K562 (cell line): Measurements from ENCODE around the gene CCN6. TPM values are rescaled to one million over a fixed set of nuclear protein-coding genes. Genes with fewer than 3 reads are reported as not detected.

Experiments
- ATAC-seq: fragments of 200-7000 bp; cut with Tn5 transposase; 3 replicates; pipeline ENCODE4 v1.9.1; 2020; ENCODE audit warnings: moderate library complexity
- BruUV-seq: library from RNA; stranded (reverse); fragments of 400-500 nt; replicated peaks from 2 replicates; lab custom pipeline; 2021; lab: Mats Ljungman, UMichigan
- CTCF ChIA-PET: fragments of 300-600 bp; formaldehyde crosslinking; extraction: SDS; loops from one replicate; lab custom pipeline; 2021; ENCODE audit warnings: low intra/inter-chr PET ratio; lab: Yijun Ruan, JAX
- POLR2A ChIA-PET: fragments of 300-600, 350-650 bp; sonication (Branson Sonifier 250); formaldehyde crosslinking; extraction: SDS; loops from one replicate; lab custom pipeline; 2021; ENCODE audit warnings: antibody characterized with exemption, inconsistent platforms; lab: Yijun Ruan, JAX
- DNase-seq, 4 experiments: peaks; one replicate each; pipeline versions ENCODE4 v3.0.0 to v3.0.0-alpha.2; 2011 to 2018; ENCODE audit warnings: low spot score in 3 of 4, mixed read lengths in 3 of 4; ENCODE audit errors: extremely low read depth in 1 of 4
- FAIRE-seq: peaks from 2 replicates; lab custom pipeline; 2011; peaks lifted over from hg19 to GRCh38; lab: Jason Lieb, UNC
- H2AFZ ChIP-seq: 2 replicates; pipeline ENCODE4 v1.6.0; 2011; ENCODE audit warnings: low read depth, low read length, control low read depth, inconsistent platforms
- H3K27ac ChIP-seq: fragments of 200-600 bp; 3 replicates; pipeline ENCODE4 v1.8.0; 2011; ENCODE audit warnings: low read depth, mild to moderate bottlenecking, control low read depth, inconsistent platforms, low read length, moderate library complexity, mixed read lengths; ENCODE audit errors: extremely low read depth
- H3K27me3 ChIP-seq, 2 experiments: fragments of 300-600 bp in 1 of 2; 2 replicates in 1 of 2; 3 replicates in 1 of 2; pipeline versions ENCODE4 v1.6.0 to v1.8.0; 2011; ENCODE audit warnings: inconsistent platforms in 2 of 2, low read length in 2 of 2, mild to moderate bottlenecking in 1 of 2, mixed read lengths in 1 of 2, moderate library complexity in 1 of 2; ENCODE audit not compliant: control insufficient read depth in 2 of 2, insufficient read depth in 2 of 2
- H3K36me3 ChIP-seq: fragments of 300-600 bp; 3 replicates; pipeline ENCODE4 v1.8.0; 2011; ENCODE audit warnings: mild to moderate bottlenecking, low read length, inconsistent platforms; ENCODE audit not compliant: control insufficient read depth, insufficient read depth
- H3K4me1 ChIP-seq, 2 experiments: fragments of 200-600 bp in 1 of 2; replicated peaks in 1 of 2; 2 replicates in 1 of 2; 3 replicates in 1 of 2; pipeline versions ENCODE4 v1.5.1 to v1.8.0; 2011; ENCODE audit warnings: inconsistent platforms in 2 of 2, low read length in 2 of 2, mild to moderate bottlenecking in 1 of 2, mixed read lengths in 1 of 2, moderate library complexity in 1 of 2; ENCODE audit not compliant: control insufficient read depth in 2 of 2, insufficient read depth in 2 of 2
- H3K4me2 ChIP-seq: 2 replicates; pipeline ENCODE4 v1.6.1; 2011; ENCODE audit warnings: low read length, control low read depth, inconsistent platforms, mixed read lengths; ENCODE audit not compliant: insufficient read depth
- H3K4me3 ChIP-seq: fragments of 200-600 bp; sonication (generic), shearing (Covaris generic); 2 replicates; pipeline ENCODE4 v1.5.1; 2016; ENCODE audit warnings: control low read depth, inconsistent platforms
- H3K79me2 ChIP-seq: fragments of 200-600 bp; 3 replicates; pipeline ENCODE4 v1.8.0; 2011; ENCODE audit warnings: low read length, inconsistent platforms; ENCODE audit not compliant: control insufficient read depth, insufficient read depth
- H3K9ac ChIP-seq, 2 experiments: 2 replicates each; pipeline versions ENCODE4 v1.6.0 to v1.6.1; 2011; ENCODE audit warnings: low read depth in 2 of 2, low read length in 2 of 2, control low read depth in 1 of 2, inconsistent platforms in 1 of 2, mild to moderate bottlenecking in 1 of 2, mixed read lengths in 1 of 2; ENCODE audit not compliant: insufficient read depth in 1 of 2
- H3K9me1 ChIP-seq: one replicate; pipeline ENCODE4 v1.6.0; 2011; ENCODE audit warnings: inconsistent platforms, mild to moderate bottlenecking, low read length, moderate library complexity; ENCODE audit not compliant: control insufficient read depth, insufficient read depth
- H3K9me3 ChIP-seq: replicated peaks from 2 replicates; pipeline ENCODE4 v1.5.1; 2011; ENCODE audit warnings: low read depth, low read length, inconsistent platforms; ENCODE audit not compliant: control insufficient read depth, insufficient read depth
- H4K20me1 ChIP-seq: replicated peaks from 2 replicates; pipeline ENCODE4 v1.6.1; 2011; ENCODE audit warnings: low read length, inconsistent platforms, mixed read lengths; ENCODE audit not compliant: control insufficient read depth, insufficient read depth
- BDP1 ChIP-seq: IDR thresholded peaks from 3 replicates; pipeline ENCODE4 v1.6.1; 2011; ENCODE audit not compliant: insufficient read length, insufficient read depth
- DMBX1 ChIP-seq: fragments of 250-450 bp; sonication (Bioruptor Pico); IDR thresholded peaks from 2 replicates; pipeline ENCODE4 v1.8.0; 2022; ENCODE audit warnings: inconsistent platforms, mild to moderate bottlenecking, moderate library complexity, borderline replicate concordance
- FOXA1 ChIP-seq: fragments of 450-650 bp; IDR thresholded peaks from 2 replicates; pipeline ENCODE4 v1.6.1; 2016; ENCODE audit warnings: mild to moderate bottlenecking, borderline replicate concordance
- HNRNPL ChIP-seq: fragments of 200-400 bp; formaldehyde crosslinking; IDR thresholded peaks from 2 replicates; pipeline ENCODE4 v1.6.1; 2017; ENCODE audit warnings: low read depth, mild to moderate bottlenecking, low read length
- MBD2 ChIP-seq: sonication (generic); IDR thresholded peaks from 2 replicates; pipeline ENCODE4 v1.6.1; 2016; ENCODE audit warnings: low read depth, borderline replicate concordance
- NFE2L1 ChIP-seq: fragments of 450-650 bp; IDR thresholded peaks from 2 replicates; pipeline ENCODE4 v1.6.1; 2016; ENCODE audit warnings: missing genetic modification characterization, low read depth, mild to moderate bottlenecking, missing compliant biosample characterization, moderate library complexity, borderline replicate concordance
- SRSF3 ChIP-seq: fragments of 200-400 bp; formaldehyde crosslinking; IDR thresholded peaks from 2 replicates; pipeline ENCODE4 v1.6.1; 2016; ENCODE audit warnings: mild to moderate bottlenecking, low read length, moderate library complexity; ENCODE audit not compliant: insufficient read depth
- TEAD1 ChIP-seq, 2 experiments: fragments of 450-650 bp in 1 of 2; sonication (generic) in 1 of 2; formaldehyde crosslinking; IDR thresholded peaks; 2 replicates each; pipeline versions ENCODE4 v1.4.0 to v1.8.0; 2020 to 2022; ENCODE audit warnings: mild to moderate bottlenecking in 2 of 2, missing genetic modification reagents in 1 of 2
- YBX1 ChIP-seq: fragments of 450-650 bp; IDR thresholded peaks from 2 replicates; pipeline ENCODE4 v1.7.1; 2016; ENCODE audit warnings: mild to moderate bottlenecking
- ZBTB8A ChIP-seq: fragments of 450-650 bp; IDR thresholded peaks from 2 replicates; pipeline ENCODE4 v1.6.1; 2018; ENCODE audit warnings: mild to moderate bottlenecking, moderate library complexity; ENCODE audit not compliant: partially characterized antibody
- ZNF766 ChIP-seq: fragments of 200-800 bp; sonication (Bioruptor generic); conservative IDR thresholded peaks from 2 replicates; pipeline ENCODE4 v1.6.1; 2016; ENCODE audit warnings: missing genetic modification characterization, missing compliant biosample characterization
- WGBS: fragments of 100-300 bp; shearing (Covaris generic); methylation state at CpG from one replicate; pipeline ENCODE4 v1.1.6; 2016; ENCODE audit warnings: low coverage, mixed read lengths; ENCODE audit not compliant: insufficient coverage; ENCODE audit errors: missing lambda C conversion rate; 5-methylcytosine and 5-hydroxymethylcytosine counted together
- in situ Hi-C: fragments of 300-500 bp; cut with MboI; formaldehyde crosslinking; loops from 4 replicates; pipeline ENCODE4 v1.15.0; 2018; ENCODE audit warnings: inconsistent platforms, mixed read lengths
- intact Hi-C: fragments of 100-400 bp; cut with micrococcal nuclease; formaldehyde crosslinking; loops from 2 replicates; pipeline ENCODE4 v1.14.2; 2022
- polyA plus RNA-seq, 8 experiments: library from polyadenylated mRNA; depleted of rRNA in 4 of 8; stranded (reverse) in 5 of 8; unstranded in 3 of 8; fragments of >200 nt; fragmentation: Nextera tagmentation in 2 of 8; fragmentation: Illumina TruSeq in 1 of 8; extraction: Ambion mirVana in 2 of 8; extraction: Trizol in 1 of 8; gene quantifications; 2 replicates each; pipeline versions ENCODE4 v1.2.1 to v1.2.3, GENCODE V29; 2011 to 2014; ENCODE audit warnings: inconsistent platforms in 1 of 8, missing spikeins in 1 of 8
- total RNA-seq, 7 experiments: library from RNA; depleted of rRNA in 6 of 7; stranded (reverse); fragments of >200 nt in 6 of 7; fragmentation: Illumina TruSeq in 2 of 7; extraction: Trizol in 2 of 7; gene quantifications; 2 replicates each; pipeline versions ENCODE4 v1.2.1 to v1.2.3, GENCODE V29; 2011 to 2021; ENCODE audit warnings: low replicate concordance in 1 of 7
- TF ChIP-seq, protein P1 (sequence below): sonication (generic); formaldehyde crosslinking; IDR thresholded peaks from 2 replicates; pipeline ENCODE4 v1.8.0; 2022; ENCODE audit warnings: mild to moderate bottlenecking, missing genetic modification reagents

CCN6 gene
- total and polyA plus RNA-seq, 9 of the 15 experiments (the other 6 are each of a cell fraction or from before 2014, with no cell fraction given), result 0.04 to 0.62 (median 0.21) TPM; not detected in 2

DNA sequence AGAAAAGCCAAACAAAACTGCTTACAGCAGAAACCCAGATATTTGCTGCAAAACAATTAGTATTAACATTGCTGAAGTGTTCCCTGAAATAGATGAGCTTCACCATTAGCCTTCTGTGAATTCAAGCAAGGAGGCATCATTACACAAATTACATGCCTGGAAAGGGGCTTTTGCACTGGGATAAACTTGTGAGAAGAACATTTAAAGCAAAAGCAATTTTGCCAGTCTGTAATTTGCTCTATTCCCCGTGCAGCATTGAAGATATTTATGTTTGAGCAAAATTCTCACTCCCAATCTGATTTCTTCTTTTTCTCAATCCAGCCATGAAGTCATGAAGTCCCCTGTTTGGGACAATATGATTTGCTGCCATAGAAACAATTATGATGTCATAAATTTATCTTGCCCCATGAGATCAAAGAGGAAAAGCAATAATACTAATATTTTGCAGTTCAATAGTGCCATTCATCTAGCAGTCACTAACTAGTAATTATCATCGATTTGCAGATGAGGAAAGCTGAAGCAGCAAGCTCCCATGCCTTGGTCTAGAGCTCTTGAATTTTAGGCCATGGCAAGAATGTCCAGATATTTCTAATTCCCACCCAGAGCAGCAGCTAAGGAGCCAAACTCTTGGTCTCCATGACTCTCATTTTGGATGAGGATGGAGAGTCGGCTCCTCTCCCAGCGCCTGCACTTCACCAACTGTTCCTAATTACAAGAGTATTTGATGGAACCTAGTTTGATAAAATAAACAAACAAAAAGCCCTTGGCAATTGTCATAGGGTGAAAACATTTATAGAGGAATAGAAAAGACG, 49.5 kb upstream of the CCN6 start:
- H3K27ac ChIP-seq, result no peak overlapping the region
- ChIA-PET POLR2A (interaction anchor here (0.7 kb wide), 1 partner anchor 220 kb away, joined by 3 read pairs; no protein-coding TSS in a partner anchor), CTCF (no interaction called here)
- 0% methylated on average over 5 of the region's 5 CpGs for WGBS
- H4K20me1 ChIP-seq, result no peaks in the 10 kb centered on the region
- H3K9me3 ChIP-seq, result no peaks in the 10 kb centered on the region
- intact Hi-C loops, result no loop called here
- BruUV-seq, result no TSS peak
- H3K9me1 ChIP-seq, result no peaks in the 10 kb centered on the region
- FAIRE-seq, result no peak
- no peak for ATAC-seq
- H3K27me3 ChIP-seq, result peaks cover 0 to 13% of the 10 kb centered on the region in 2 experiments; a peak in 2 of 5 replicates
- H3K79me2 ChIP-seq, result no peaks in the 10 kb centered on the region
- no peaks in the 10 kb centered on the region for H3K36me3 ChIP-seq
- no peak overlapping the region for H2AFZ ChIP-seq
- DNase-seq, result no peak
- no peak overlapping the region for H3K4me2 ChIP-seq
- no peak for TF ChIP-seq DMBX1 (CRISPR knock-in tag)
- no peak for TF ChIP-seq SRSF3
- TF ChIP-seq ZBTB8A, result no peak
- TF ChIP-seq TEAD1 (CRISPR knock-in tag; IDR thresholded peaks at IDR 0.05), result no peak
- TF ChIP-seq ZNF766, result no peak
- TF ChIP-seq YBX1, result no peak
- TF ChIP-seq FOXA1, result no peak
- TF ChIP-seq BDP1, result no peak
- TF ChIP-seq, protein P1, sequence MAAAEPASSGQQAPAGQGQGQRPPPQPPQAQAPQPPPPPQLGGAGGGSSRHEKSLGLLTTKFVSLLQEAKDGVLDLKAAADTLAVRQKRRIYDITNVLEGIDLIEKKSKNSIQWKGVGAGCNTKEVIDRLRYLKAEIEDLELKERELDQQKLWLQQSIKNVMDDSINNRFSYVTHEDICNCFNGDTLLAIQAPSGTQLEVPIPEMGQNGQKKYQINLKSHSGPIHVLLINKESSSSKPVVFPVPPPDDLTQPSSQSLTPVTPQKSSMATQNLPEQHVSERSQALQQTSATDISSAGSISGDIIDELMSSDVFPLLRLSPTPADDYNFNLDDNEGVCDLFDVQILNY (CRISPR knock-in tag), result no peak
- TF ChIP-seq NFE2L1 (tag), result no peak
- TF ChIP-seq HNRNPL, result no peak
- no peak for TF ChIP-seq MBD2
- no peak overlapping the region for H3K4me3 ChIP-seq
- no peaks in the 10 kb centered on the region for H3K4me1 ChIP-seq
- H3K9ac ChIP-seq, result no peak overlapping the region
- in situ Hi-C loops, result loop anchor here (5.0 kb wide), 1 partner anchor 297 kb away; no protein-coding TSS in a partner anchor
